Ureter (tissue), 1 donor: ENCODE results near the gene GLIS1. TPM values are rescaled to one million over a fixed set of nuclear protein-coding genes. Genes with fewer than 3 reads are reported as not detected.
A peak's percentile ranks its signal among the peaks of the same experiment; 100 is the strongest.

Experiments used
- DNase-seq: peaks from one replicate; pipeline ENCODE4 v3.0.0-alpha.2; 2020; ENCODE audit warnings: low spot score
- total RNA-seq: library from RNA; stranded (reverse); gene quantifications from one replicate; pipeline ENCODE4 v1.2.4, GENCODE V29; 2023
- donor health status: DM: yes; HTN: yes; CAD: no.

Gene GLIS1
- total RNA-seq, 1 donor from 2014 or later = 2.7 TPM

DNA sequence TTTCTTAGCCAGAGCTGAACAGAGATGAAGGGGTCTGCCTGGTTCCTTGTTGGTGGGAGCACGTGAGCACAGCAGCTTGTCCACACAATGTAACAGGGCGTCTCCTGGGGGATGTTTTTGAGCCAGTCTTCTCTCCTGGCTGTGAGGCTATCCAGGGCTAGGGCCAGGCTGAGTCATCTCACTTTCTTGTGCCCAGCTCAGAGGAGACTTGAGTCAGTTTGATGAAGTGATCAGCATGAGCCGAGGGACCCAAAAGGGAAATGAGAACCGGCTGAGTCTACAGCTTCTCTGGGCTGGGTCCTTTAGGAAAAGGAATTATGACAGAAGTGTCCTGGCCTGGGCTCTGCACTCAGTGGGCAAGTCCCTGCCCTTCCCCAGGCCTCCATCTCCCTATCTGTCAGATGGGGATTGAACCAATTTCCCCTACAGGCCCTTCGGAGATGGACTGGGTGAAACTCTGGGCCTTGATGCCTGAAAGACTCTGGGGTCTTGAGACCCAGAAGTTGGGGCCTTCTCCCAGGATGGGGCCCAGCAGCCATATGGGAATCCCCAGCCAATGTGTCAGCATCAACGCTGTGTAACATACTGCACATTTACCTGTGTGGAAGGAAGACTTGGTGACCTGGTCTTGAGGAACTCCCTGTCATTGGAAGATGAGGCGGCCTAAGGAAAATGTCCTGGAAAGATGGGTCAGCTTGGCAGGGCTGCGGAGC is 243.2 kb downstream of the GLIS1 start:
- DNase-seq = no peak

DNA sequence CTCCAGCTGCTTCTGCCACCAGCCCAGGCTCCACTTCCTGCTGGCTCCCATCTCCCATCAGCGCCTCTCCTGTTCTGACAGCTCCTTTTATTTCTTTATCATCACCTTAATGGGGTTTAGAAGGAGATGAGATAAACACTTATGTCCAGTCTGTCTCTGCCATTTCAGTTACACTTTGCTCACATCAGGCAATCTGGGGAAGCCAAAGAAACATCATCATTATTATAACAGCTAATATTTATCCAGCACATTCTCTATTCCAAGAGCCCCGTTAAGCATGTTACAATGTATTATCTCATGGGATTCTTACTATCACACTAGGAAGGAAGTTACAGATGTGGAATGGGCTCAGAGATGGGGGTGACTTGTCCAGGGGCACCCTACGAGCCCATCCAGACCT is 248.6 kb downstream of the GLIS1 start:
- no peak for DNase-seq

DNA sequence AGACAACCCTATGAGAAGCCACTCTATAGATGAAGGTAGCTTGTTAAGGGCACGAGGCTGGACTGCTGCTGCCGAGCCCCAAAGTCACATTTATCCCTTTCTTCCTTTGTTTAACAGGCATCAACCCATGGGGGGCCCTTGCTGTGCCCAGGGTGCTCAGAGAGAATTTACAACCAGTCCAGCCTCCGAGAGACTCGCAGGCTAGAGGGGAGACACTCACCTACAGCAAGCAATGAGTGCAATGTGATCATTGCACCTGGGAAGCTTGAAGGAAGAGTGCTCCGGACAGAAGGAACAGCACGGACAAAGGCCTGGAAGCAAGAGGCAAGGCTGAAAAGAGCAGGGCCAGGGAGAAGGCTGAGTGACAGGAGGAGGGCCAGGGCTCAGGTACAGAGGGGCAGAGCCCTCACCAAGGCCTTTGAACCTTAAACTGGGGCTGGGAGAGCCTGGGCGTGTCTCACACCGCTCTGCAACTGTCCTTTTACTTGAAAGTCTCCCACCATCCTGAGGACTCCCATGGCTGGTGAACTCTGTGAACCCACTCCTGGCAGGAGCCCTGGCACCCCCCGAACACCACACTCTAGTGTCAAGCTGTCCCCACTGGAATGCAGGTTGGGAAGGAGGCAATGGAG is 252.5 kb downstream of the GLIS1 start:
- no peak for DNase-seq

DNA sequence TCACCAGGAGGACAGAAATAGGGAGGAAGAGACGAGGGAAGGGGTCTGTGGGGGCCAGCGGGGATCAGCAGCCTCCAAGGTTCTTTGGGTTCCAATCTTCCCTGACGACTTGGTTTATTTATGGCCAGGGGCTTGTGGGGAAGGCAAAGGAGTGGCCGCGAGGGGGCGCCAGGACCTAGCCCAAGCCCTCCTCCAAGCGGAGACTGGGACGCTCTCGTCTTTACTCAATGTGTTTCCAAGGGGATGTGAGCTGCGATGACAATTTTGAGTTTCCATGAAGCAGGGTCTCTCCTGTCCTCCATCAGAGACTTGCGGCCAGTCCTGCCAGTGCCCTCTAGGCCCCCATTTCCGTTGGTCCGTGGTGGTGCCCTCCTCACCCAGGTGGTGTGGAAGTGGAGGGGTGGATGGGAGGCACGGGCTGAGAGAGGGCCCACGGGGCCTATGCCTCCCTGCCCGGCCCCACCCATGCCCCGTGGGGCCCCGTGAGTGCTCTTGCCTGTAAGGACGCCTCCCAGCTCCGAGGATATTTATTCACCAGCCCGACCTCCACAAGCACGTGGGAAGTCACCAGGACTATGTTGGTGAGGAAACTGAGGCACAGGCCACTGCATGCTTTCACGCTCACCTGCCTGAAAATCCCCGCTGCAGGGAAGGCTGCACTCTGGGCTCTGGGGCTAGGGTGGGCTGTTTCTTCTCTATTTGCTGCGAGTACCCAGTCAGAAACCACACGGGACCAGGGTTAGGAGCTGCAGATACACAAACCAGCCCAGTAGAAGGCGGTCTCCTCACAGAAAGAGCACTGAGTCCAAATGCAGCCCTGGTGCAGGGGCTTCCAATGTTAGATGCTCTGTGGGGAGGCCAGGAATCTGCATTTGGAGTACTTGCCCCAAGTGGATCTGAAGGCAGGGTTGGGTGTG is 253.2 kb downstream of the GLIS1 start:
- DNase-seq = peak; percentile 77

DNA sequence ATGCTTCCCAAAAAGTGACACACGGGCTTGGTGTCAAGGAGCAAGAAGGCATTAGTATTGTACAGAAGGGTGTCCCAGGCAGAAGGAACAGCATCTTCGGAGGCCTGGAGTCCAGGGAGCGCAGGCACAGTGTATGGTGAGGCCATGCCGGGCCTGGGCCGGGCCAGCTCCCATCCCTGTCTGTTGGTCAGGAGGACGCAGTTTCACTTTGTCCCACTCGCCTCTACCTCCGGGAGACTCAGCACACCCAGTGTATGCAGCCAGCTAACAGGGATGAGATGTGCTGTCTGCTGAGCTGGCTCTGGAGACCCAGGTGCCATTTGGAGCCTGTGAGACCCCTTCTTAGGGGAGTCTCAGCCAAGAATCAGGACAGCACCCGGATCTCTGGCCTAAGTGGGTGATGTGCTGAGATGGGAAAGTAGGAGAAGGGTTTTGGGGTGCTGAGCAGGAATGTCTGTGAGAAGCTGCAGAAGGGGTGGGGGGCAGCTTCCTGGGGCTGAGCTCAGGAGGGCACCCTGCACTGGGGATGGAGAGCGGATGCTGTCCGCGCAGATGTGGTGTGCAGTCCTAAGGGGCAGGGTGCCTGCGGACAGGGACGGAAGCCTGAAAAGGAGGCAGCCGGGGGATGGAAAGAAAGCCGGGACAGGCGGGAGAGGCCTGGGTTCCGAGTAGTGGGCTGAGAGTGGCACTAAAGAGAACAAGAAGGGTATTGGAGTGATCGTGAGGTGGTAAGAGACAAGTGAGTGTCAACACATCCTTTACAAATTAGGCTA is 254.1 kb downstream of the GLIS1 start:
- DNase-seq = no peak

DNA sequence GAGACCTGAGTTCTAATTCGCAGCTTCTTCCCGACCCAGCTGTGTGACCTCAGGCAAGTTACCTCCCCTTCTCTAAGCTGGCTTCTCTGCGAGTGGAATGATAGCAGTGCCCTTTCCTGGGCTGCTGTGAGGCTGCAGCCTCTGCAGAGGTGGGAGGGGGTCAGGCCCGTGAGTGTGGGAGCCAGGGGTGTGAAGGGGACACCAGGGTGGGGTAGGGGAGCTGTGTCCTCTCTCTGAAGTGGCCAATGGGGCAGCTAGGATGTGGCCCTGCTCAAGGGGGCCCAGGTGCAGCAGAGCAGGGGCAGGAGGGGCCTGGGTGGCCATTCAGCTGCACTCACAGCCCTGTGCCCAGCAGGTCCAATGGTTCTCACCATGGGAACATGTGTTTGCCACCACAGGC is 255.3 kb downstream of the GLIS1 start:
- no peak for DNase-seq

DNA sequence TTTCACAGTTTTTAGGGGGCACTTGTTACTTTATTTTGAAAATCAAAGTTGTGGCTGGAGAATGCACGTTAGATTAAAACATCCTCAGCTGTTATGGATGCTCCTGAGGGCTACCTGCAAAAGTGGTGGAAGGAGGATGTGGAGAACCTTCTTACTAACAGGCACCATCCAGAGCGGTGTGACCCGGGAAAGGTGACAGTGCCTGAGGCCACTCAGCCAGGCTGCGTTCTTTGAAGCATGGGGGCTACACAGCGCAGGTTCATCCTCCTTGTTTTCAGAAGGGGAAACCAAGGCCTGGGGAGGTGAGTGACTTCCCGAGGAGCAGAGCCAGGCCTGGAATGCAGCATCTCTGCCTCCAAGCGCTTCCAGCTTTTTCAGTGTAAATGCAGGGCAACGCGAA is 255.8 kb downstream of the GLIS1 start:
- no peak for DNase-seq

DNA sequence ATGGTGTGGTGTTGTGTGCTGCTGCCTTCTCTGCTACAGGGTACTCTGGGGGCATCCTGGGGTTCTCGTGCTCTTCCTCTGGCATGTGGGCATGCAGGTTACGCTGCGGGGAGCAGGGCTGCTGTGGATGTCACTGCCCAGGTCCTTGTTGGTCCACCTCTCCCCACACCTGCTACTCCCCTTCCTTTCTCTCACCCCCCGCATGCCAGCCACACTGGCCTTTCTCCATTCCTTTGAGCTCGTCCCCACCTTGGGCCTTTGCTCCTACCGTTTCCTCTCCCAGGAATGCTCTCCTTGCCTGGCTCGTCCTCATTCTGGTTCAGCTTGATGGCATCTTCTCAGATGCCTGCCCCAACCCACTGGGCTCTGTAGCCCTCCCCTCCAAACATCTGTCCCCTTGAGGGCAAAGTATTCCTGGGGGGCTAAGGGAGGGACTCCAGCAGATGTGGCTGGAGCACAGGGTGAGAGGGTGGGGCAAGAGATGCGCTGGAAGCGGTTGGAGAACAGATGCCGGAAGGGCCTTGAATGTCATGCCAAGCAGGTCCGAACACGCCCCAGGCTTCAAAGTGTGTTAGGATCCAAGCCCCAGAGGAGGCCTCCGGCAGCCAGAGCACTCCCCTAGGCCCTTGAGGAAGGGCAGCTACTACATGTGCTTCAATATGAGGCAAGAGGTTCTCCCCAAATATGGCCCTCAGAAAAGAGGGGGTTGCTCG is 256.4 kb downstream of the GLIS1 start:
- no peak for DNase-seq

DNA sequence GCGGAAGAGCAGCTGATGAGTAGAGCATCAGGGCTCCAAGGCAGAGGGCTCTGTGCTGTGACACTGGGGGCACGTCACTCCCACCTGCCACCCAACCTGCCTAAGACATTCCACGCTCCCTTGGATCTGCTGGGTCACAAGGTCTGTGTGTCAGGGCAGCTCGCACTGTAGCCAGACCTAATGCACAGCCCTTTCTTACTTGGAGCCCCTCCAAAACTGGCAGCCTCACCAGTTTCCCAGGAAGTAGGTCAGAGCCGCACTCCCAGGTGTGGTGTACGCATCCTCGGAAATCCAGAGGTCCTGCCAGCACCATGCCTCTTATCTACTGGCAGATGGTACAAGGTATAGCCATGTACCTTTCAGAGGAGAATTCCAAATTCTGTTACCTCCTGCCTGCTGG is 257.5 kb downstream of the GLIS1 start:
- no peak for DNase-seq

DNA sequence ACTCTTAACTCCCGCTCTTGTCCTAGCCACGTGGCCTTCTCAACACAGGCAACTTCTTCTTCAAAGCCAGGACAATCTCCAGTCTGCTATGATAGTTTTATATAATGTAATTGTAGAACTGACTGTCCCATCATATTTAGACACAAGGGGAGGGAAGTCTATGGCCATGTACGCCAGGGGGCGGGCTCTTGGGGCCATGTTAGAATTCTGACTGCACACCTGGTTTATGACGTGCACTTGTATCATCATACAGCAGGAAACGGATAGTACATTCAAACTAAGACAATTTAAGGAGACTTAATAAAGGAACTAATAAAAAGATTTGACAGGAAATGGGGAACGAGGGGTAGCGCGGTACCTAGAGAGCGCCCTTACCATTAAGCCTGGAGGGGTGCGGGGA is 258.3 kb downstream of the GLIS1 start:
- DNase-seq = no peak

DNA sequence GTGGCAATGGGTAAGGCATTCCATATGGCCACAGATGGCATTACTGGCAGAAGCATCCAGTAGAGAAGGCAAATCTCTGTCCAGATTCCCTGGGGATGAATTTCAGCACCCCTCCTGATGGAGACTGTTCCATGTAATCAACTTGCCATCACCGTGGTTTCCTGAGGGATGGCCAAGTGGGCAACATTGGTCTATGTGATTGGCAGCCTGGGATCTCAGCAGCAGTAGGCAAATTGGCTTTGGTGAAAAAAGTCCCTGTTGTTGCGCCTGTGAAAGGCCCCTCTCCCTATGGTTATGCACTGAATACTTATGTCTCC is 260.5 kb downstream of the GLIS1 start:
- DNase-seq = no peak

DNA sequence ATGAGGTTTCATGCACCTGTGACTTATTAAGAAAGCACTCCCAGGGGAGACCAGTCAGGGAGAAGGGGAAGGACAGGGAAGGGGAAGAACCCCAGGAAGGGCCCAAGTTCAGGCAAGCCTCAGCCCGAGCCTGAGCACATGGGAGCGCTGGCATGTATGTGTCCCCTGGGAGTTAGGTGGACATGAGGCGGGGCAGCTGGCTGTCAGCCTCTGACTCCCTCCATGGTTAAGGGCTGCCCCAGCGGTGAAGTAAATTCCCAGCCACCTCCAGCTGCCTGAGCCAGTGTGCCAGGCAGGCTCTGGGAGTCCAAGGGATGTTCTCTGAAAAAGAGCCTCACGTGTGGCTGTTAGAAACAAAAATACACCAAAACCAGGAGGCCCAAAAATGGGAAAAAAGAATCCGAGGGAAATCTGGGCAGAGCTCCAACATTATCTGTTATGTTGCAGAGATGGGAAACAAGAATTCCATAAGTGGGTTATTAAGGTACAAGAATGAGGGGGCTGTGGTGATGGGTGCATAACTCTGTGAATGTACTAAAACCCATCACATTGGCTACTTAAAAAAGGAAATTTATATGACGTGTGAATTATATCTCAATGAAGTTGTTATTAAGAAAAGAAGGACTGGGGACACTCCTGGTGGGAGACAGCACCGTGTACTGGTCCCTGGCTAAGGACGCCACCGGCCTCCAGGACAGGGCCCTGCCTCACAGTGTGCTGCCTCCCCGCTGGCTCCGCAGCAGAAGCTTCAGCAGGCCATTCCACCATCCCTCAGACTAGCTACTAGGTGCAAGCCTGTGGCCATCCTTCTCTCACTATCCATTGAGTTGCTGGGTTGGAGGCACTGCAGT is 261.1 kb downstream of the GLIS1 start:
- DNase-seq = no peak

DNA sequence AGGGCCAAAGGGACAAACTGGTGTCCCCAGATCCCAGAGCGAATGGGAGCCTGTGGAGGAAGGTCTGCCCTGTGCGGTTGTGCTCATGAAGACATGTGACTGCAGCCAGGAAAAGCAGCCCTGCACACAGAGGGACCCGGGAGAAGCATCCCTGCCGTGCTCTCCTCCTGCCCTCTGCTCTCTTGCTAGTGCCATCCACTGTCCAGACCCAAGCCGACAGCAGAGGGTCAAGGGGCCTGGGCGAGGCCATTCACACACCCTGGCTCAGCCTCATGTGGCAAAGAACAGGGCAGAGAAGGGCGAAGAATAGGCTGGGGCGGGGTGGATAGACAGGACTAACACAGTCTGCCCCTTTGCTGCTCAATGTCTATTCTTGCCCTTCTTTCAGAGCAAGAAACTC is 262.4 kb downstream of the GLIS1 start:
- no peak for DNase-seq

DNA sequence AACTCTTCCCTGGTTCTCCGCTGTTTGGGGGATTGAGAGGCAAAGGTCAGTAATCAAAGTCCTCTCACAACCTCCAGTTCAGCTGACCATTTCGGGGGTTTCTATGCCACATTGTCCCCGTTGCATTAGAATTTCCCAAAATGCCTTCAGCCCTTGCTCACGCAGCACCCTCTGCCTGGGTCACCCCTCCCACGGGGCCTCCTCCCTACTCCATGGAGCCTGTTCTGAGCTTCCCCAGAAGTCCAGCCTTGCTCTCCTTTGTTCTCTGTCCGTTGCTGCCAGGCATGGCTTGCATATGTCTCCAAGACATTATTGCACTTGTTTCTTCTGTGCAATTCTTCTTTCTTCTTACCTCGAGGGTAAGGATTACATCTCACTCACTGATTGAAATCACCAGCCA is 263.3 kb downstream of the GLIS1 start:
- DNase-seq = no peak

DNA sequence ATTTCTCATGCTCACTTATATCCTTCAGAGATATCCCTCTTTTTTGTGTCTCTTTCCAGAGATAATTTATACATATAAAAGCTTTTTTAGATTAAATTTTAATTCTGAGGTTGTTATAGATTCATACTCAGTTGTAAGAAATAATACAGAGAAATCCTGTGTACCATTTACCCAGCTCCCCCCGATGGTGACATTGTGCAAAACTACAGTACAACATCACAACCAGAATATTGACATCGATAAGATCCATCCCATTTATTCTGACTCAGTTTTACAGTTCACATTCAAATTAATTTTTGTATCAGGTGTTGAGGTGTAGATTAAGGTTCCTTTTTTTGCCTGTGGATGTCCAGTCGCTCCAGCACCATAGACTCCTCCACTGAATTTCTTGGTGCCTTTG is 265.5 kb downstream of the GLIS1 start:
- no peak for DNase-seq

DNA sequence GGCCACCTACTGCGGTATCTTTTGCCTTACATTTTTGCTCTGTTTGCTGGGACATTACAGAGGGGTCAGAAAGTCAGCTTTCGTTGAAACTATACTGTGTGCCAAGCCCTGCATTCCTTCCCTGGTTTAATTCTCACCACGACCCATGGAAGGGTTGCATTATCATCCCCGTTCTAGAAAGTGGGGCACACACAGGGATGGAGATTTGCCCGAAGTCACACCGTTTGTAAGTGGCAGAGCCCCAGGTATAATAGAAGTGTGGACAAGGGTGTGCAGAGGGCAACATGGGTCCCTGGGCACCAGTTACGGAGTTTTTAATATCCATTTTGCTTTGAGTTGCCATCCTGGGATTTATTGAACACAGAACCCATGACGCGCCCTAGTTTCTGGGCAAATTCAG is 268.0 kb downstream of the GLIS1 start:
- no peak for DNase-seq

DNA sequence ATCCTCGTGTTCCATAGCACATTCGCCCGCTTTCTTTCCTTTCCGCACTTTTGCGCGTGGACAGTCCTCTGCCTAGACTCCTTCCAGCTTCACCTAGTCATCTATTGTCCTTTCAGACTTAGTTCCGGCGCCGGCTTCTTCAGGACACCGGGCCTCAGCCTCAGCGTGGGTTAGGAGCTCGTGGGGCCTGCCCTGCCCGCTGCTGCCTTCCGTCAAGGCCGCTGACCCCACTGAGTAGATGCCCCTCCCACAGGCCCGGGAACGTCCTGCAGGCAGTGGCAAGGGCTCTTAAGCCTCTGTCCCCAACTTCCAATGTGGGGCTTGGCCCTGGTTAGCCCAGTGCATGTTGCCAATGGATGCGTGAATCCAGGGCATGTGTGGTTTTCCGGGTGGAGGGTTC is 268.4 kb downstream of the GLIS1 start:
- no peak for DNase-seq

DNA sequence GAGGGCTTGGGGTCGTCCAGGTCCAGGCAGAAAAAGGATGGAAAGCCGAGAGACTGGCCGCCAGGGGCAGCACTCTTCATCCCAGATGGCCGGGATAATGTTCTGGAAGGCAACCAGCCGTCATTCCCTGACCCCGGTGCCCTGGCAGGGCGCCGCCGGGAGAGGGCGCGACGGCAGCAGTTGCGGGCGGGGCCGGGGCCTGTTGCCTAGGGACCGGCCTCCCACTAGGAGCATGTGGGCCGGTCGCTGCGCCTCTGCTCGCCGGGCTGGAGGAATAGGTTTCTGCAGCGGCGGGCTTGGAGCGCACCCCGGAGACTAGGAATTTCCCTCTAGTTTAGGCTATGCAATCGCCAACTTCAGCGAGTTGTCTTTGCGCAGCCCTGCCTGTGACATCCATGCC is 268.8 kb downstream of the GLIS1 start:
- peak; percentile 64 for DNase-seq

DNA sequence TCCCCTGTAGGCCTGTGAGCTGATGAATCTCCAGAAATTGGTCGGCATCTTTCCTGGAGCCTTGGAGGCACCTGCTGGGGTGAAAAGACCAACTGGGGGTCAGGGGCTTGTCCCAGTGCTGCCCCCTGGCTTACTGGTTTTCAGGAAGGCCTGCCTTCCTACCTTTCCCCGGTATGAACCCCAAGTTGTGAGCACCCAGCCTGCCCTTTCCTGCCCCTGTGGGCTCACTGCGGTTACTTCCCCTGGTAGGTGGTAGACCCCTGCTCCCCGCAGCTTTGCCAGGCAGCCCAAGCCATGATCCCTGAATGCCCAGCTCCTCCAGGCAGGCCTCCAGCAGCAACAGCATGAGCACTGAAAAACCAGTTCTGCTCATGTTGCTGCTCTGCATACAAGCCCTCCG is 269.6 kb downstream of the GLIS1 start:
- no peak for DNase-seq

DNA sequence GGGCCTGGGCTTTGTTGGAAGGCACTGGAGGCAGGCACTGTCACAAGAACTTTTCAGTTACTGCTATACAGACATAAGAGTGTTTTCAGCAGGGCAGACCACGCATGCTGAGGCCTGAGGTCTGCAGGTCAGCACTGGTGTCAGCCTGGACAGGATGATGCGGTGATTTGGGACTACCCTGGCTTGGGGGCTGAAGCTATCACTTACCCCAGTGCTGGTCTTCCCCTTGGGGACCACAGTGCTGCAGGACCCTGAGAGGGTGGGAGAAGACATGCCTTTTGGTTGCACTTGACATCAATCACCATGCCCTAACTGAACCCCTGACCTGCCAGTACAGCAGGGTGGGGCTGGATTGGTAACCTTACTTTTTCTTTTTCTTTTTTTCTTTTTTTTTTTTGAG is 270.6 kb downstream of the GLIS1 start:
- DNase-seq = no peak

DNA sequence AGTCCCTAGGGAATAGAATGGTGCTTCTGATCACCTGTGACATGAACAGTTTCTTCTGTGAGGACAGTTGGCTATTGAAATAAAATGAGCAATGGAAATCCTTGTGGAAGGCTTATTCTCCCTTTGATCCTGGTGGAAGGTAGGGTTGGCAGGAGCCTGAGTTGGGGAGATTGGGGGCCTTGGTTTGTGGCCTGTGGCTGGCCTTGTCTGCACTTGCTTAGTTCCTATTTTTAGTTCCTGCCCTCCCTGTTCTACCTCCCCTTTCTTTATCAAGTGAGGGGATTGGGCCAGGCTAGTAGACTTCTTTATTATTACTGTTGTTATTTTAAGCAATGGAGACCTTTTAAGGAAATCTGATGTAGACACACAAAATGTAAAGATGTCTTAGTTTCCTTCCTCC is 271.6 kb downstream of the GLIS1 start:
- DNase-seq = no peak
